Testis (tissue), 3 donors: ENCODE measurements around the gene CCDC9B. TPM values are rescaled to one million over a fixed set of nuclear protein-coding genes. Genes with fewer than 3 reads are reported as not detected.

Experiments
- DNase-seq: peaks from one replicate; pipeline ENCODE4 v3.0.0-alpha.2; 2019
- H3K27ac ChIP-seq, 2 donors: fragments of 200-600 bp; sonication (generic); one replicate each; pipeline ENCODE4 v1.5.1; 2019
- H3K27me3 ChIP-seq: fragments of 200-600 bp; sonication (generic); one replicate; pipeline ENCODE4 v1.5.1; 2019
- H3K36me3 ChIP-seq: fragments of 200-600 bp; sonication (generic); one replicate; pipeline ENCODE4 v1.5.1; 2017; ENCODE audit warnings: low read depth; ENCODE audit errors: missing control alignments
- H3K4me1 ChIP-seq: fragments of 200-600 bp; sonication (generic); one replicate; pipeline ENCODE4 v1.5.1; 2019
- H3K4me3 ChIP-seq, 2 donors: fragments of 200-600 bp; sonication (generic); one replicate each; pipeline ENCODE4 v1.5.1; 2017 to 2019
- H3K9me3 ChIP-seq: fragments of 200-600 bp; sonication (generic); one replicate; pipeline ENCODE4 v1.5.1; 2017
- CTCF ChIP-seq, 3 experiments: fragments of 450-650 bp in 2 of 3; fragments of 200-600 bp in 1 of 3; sonication (generic) in 1 of 3; IDR thresholded peaks; one replicate each; pipeline ENCODE4 v1.5.1; 2016 to 2019; ENCODE audit warnings: antibody characterized with exemption in 3 of 3, mild to moderate bottlenecking in 2 of 3, moderate library complexity in 1 of 3
- POLR2A ChIP-seq: fragments of 450-650 bp; IDR thresholded peaks from one replicate; pipeline ENCODE4 v1.6.1; 2017; ENCODE audit warnings: antibody characterized with exemption, mild to moderate bottlenecking, moderate library complexity
- WGBS, 2 donors: methylation state at CpG; one replicate each; pipeline ENCODE4 v1.1.5; 2018; 5-methylcytosine and 5-hydroxymethylcytosine counted together
- intact Hi-C: fragments of 100-400 bp; cut with DNase I; formaldehyde crosslinking; loops from one replicate; pipeline ENCODE4 v1.15.1; 2023; ENCODE audit warnings: low total_unique reads
- polyA plus RNA-seq: library from polyadenylated mRNA; stranded (reverse); fragments of 350-450 nt; fragmentation: Illumina TruSeq; extraction: RNeasy Lipid Tissue Mini Kit (QIAGEN cat#74804); gene quantifications from one replicate; pipeline ENCODE4 v1.2.3, GENCODE V29; 2014; ENCODE audit warnings: low read depth, low replicate concordance; ENCODE audit not compliant: insufficient read depth
- total RNA-seq, 2 donors: library from RNA; depleted of rRNA; stranded (reverse); fragments of >200 nt; gene quantifications; one replicate each; pipeline ENCODE4 v1.2.3, GENCODE V29; 2016

CCDC9B gene
- total and polyA plus RNA-seq, 3 donors from 2014 or later: 20.4 to 38.9 (median 36.8) TPM

GRCh38 chr15:40290545-40290917 lies 50.2 kb downstream of the CCDC9B start:
- Histone ChIP-seq H3K27ac (no peak overlapping the region), H3K27me3 (no peaks in the 10 kb centered on the region), H3K9me3 (no peaks in the 10 kb centered on the region), H3K36me3 (no peaks in the 10 kb centered on the region), H3K4me1 (peaks cover 4% of the 10 kb centered on the region), H3K4me3 (peak overlapping the region in 1 of 2 donors; percentile 53)
- TF ChIP-seq CTCF (IDR thresholded peaks at IDR 0.05): no peak
- intact Hi-C loops: no loop called here
- no peak for DNase-seq
- WGBS, 2 donors: 21 to 25% methylated on average over 11 of the region's 12 CpGs

GRCh38 chr15:40289140-40289775 lies 51.5 kb downstream of the CCDC9B start:
- TF ChIP-seq POLR2A: no peak
- Histone ChIP-seq H3K27me3 (no peaks in the 10 kb centered on the region), H3K9me3 (no peaks in the 10 kb centered on the region), H3K4me3 (no peak overlapping the region), H3K36me3 (no peaks in the 10 kb centered on the region), H3K4me1 (peaks cover 4% of the 10 kb centered on the region), H3K27ac (no peak overlapping the region)
- WGBS, 2 donors: 72 to 74% methylated on average over 6 of the region's 6 CpGs
- intact Hi-C loops: loop anchor here (10.0 kb wide), 1 partner anchor 136 kb away; no protein-coding TSS in a partner anchor
- DNase-seq: no peak

GRCh38 chr15:40287968-40288367 lies 52.8 kb downstream of the CCDC9B start:
- TF ChIP-seq CTCF (IDR thresholded peaks at IDR 0.05) (no peak), POLR2A (no peak)
- peaks cover 4% of the 10 kb centered on the region for H3K4me1 ChIP-seq
- WGBS, 2 donors: 83 to 90% methylated on average over 4 of the region's 4 CpGs
- H3K27ac ChIP-seq: no peak overlapping the region
- no peaks in the 10 kb centered on the region for H3K36me3 ChIP-seq
- no peaks in the 10 kb centered on the region for H3K9me3 ChIP-seq
- intact Hi-C loops: loop anchor here (10.0 kb wide), 1 partner anchor 137 kb away; no protein-coding TSS in a partner anchor
- no peak for DNase-seq
- H3K4me3 ChIP-seq: no peak overlapping the region
- no peaks in the 10 kb centered on the region for H3K27me3 ChIP-seq

GRCh38 chr15:40287505-40287904 lies 53.2 kb downstream of the CCDC9B start:
- TF ChIP-seq POLR2A: no peak
- no peak for TF ChIP-seq CTCF (IDR thresholded peaks at IDR 0.05)
- H3K36me3 ChIP-seq: no peaks in the 10 kb centered on the region
- H3K27me3 ChIP-seq: no peaks in the 10 kb centered on the region
- no peak for DNase-seq
- WGBS, 2 donors: 82 to 92% methylated on average over 3 of the region's 3 CpGs
- H3K4me3 ChIP-seq: no peak overlapping the region
- H3K27ac ChIP-seq: no peak overlapping the region
- H3K4me1 ChIP-seq: peaks cover 4% of the 10 kb centered on the region
- no peaks in the 10 kb centered on the region for H3K9me3 ChIP-seq
- intact Hi-C loops: loop anchor here (10.0 kb wide), 1 partner anchor 137 kb away; no protein-coding TSS in a partner anchor

- intact Hi-C loops: loop anchor here (10.0 kb wide), 1 partner anchor 138 kb away; no protein-coding TSS in a partner anchor
- Histone ChIP-seq H3K27ac (no peak overlapping the region), H3K36me3 (no peaks in the 10 kb centered on the region), H3K4me3 (no peak overlapping the region), H3K9me3 (no peaks in the 10 kb centered on the region), H3K4me1 (peaks cover 4% of the 10 kb centered on the region), H3K27me3 (no peaks in the 10 kb centered on the region)
- 84 to 96% methylated on average over 5 to 7 of the region's 7 CpGs for WGBS, 2 donors
- TF ChIP-seq POLR2A (no peak), CTCF (IDR thresholded peaks at IDR 0.05) (no peak)
- no peak for DNase-seq
Observed at GRCh38 chr15:40286794-40287193, 53.9 kb downstream of the CCDC9B start.
